Left lung (tissue), 10 donors: ENCODE measurements around the gene ZSCAN12. TPM values are rescaled to one million over a fixed set of nuclear protein-coding genes. Genes with fewer than 3 reads are reported as not detected.
A peak's percentile ranks its signal among the peaks of the same experiment; 100 is the strongest.
"Not testable (repeated sequence)": the region's sequence is repeated elsewhere in the genome, so short reads cannot be mapped to it uniquely, and the experiment has no call there.

Source experiments
- ATAC-seq: fragments of 200-7000 bp; cut with Tn5 transposase; one replicate; pipeline ENCODE4 v1.9.1; 2020; ENCODE audit warnings: moderate library complexity
- DNase-seq, 4 donors: peaks; one replicate each; pipeline ENCODE4 v3.0.0-alpha.2; 2013 to 2020
- H3K27ac ChIP-seq, 2 donors: fragments of 200-600 bp; sonication (generic) in 1 of 2; one replicate each; pipeline versions ENCODE4 v1.5.0 to v1.8.0; 2020 to 2021
- H3K27me3 ChIP-seq, 2 donors: fragments of 200-600 bp; sonication (generic) in 1 of 2; one replicate each; pipeline versions ENCODE4 v1.5.0 to v1.8.0; 2020 to 2021
- H3K36me3 ChIP-seq, 2 donors: fragments of 200-600 bp; sonication (generic) in 1 of 2; one replicate each; pipeline versions ENCODE4 v1.5.0 to v1.8.0; 2020 to 2021
- H3K4me1 ChIP-seq, 2 donors: fragments of 200-600 bp; one replicate each; pipeline ENCODE4 v1.8.0; 2021
- H3K4me3 ChIP-seq, 2 donors: fragments of 200-600 bp; sonication (generic) in 1 of 2; one replicate each; pipeline versions ENCODE4 v1.5.0 to v1.8.0; 2020 to 2021; ENCODE audit warnings: mild to moderate bottlenecking in 1 of 2
- H3K9me3 ChIP-seq, 2 donors: fragments of 200-600 bp; sonication (generic) in 1 of 2; one replicate each; pipeline versions ENCODE4 v1.5.0 to v1.8.0; 2020 to 2021
- CTCF ChIP-seq, 2 donors: fragments of 200-600 bp; sonication (generic) in 1 of 2; IDR thresholded peaks; one replicate each; pipeline versions ENCODE4 v1.5.0 to v1.8.0; 2021; ENCODE audit warnings: antibody characterized with exemption in 2 of 2
- intact Hi-C, 2 donors: fragments of 100-400 bp; cut with DNase I; formaldehyde crosslinking; loops; one replicate each; pipeline versions ENCODE4 v1.11.2 to v1.14.2; 2022
- polyA plus RNA-seq, 6 donors: library from polyadenylated mRNA; unstranded; fragments of 120-200 nt; gene quantifications; one replicate each; pipeline ENCODE4 v1.2.1, GENCODE V29; 2013; ENCODE audit not compliant: insufficient read length in 6 of 6
- total RNA-seq, 2 donors: library from RNA; stranded (reverse); fragmentation: NEBNext Ultra II Directional; extraction: Animal tissue kit (Norgen Biotek cat#: 25700); gene quantifications; one replicate each; pipeline ENCODE4 v1.2.1, GENCODE V29; 2021
- donor health status: DM: no; HTN: yes; CAD: no.
- donor health status: DM: no; HTN: no; CAD: no.

ZSCAN12 gene
- total and polyA plus RNA-seq, 8 donors = 5.2 to 20.1 (median 15.8) TPM

- H3K4me1 ChIP-seq = no peaks in the 10 kb centered on the region
- no peak for TF ChIP-seq CTCF (IDR thresholded peaks at IDR 0.05)
- H3K36me3 ChIP-seq = no peaks in the 10 kb centered on the region
- no peak overlapping the region for H3K27ac ChIP-seq
- ATAC-seq (no peak), DNase-seq (no peak)
- peaks cover 0 to 51% of the 10 kb centered on the region in 2 donors for H3K27me3 ChIP-seq
- intact Hi-C loops = no loop called here
- H3K4me3 ChIP-seq = no peak overlapping the region
- no peaks in the 10 kb centered on the region for H3K9me3 ChIP-seq
These were observed 8.7 kb upstream of the ZSCAN12 start for GRCh38 chr6:28408076-28408802.

DNA sequence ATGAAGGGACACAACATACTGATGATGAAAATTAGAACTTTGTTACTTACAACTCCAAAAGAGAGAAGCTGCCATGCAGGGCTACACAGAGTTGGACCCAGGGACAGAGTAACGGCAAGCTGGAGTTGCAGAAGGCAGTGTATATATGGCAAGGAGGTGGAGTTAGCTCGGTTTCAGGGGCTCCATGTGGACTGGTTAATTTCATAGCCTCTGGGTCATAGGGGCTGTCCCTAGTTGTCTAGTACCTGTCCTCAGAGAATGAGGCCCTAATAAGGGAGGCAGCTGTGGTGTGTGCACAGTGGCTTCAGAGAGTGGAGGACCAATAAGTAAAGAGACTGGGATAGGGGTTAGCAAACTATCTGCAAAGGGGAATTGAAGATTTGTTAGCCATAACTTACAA lies 7.9 kb upstream of the ZSCAN12 start:
- ATAC-seq (no peak), DNase-seq (no peak)
- Histone ChIP-seq H3K27ac (no peak overlapping the region), H3K4me1 (no peaks in the 10 kb centered on the region), H3K9me3 (no peaks in the 10 kb centered on the region), H3K36me3 (no peaks in the 10 kb centered on the region), H3K4me3 (no peak overlapping the region), H3K27me3 (peaks cover 0 to 56% of the 10 kb centered on the region in 2 donors)
- intact Hi-C loops = no loop called here
- TF ChIP-seq CTCF (IDR thresholded peaks at IDR 0.05) = no peak

DNA sequence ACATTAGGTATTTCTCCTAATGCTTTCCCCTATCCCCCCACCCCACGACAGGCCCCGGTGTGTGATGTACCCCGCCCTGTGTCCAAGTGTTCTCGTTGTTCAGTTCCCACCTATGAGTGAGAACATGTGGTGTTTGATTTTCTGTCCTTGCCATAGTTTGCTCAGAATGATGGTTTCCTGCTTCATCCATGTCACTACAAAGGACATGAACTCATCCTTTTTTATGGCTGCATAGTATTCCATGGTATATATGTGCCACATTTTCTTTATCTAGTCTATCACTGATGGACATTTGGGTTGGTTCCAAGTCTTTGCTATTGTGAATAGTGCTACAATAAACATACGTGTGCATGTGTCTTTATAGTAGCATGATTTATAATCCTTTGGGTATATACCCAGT lies 4.4 kb upstream of the ZSCAN12 start:
- H3K27me3 ChIP-seq = peaks cover 0 to 56% of the 10 kb centered on the region in 2 donors
- H3K36me3 ChIP-seq, DNase-seq, ATAC-seq, H3K4me3 ChIP-seq, H3K27ac ChIP-seq, intact Hi-C loops, H3K9me3 ChIP-seq: not testable (repeated sequence)
- H3K4me1 ChIP-seq = peaks cover 0 to 11% of the 10 kb centered on the region in 2 donors

DNA sequence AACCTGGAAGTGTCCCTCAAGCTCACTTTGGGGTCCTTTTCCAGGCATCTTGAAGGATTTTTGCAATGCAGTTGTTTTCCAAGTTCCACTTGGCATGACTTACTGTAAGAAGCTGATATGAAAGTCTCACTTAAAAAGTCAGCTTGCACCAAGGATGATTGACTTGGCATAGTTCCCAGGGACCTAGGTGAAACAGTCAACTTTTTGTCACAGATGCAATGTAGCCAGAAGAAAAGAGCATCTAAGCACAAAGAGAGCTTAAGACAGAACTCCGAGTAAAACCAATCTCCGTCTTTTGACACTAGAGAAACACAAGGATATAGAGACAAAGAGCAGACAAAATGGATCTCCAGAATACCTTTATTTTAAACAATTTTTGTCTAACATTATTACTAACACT lies 2.6 kb upstream of the ZSCAN12 start:
- no peak for TF ChIP-seq CTCF (IDR thresholded peaks at IDR 0.05)
- H3K27me3 ChIP-seq = peaks cover 0 to 48% of the 10 kb centered on the region in 2 donors
- no peak overlapping the region for H3K4me3 ChIP-seq
- no peak overlapping the region for H3K27ac ChIP-seq
- no peaks in the 10 kb centered on the region for H3K36me3 ChIP-seq
- ATAC-seq (no peak), DNase-seq (no peak)
- peaks cover 5 to 22% of the 10 kb centered on the region in 2 donors for H3K4me1 ChIP-seq
- H3K9me3 ChIP-seq = no peaks in the 10 kb centered on the region
- intact Hi-C loops = no loop called here

GRCh38 chr6:28401172-28401571 lies 1.6 kb upstream of the ZSCAN12 start:
- Histone ChIP-seq H3K36me3 (peaks cover 0 to 5% of the 10 kb centered on the region in 2 donors), H3K4me3 (no peak overlapping the region), H3K27ac (no peak overlapping the region), H3K4me1 (peaks cover 5 to 25% of the 10 kb centered on the region in 2 donors), H3K9me3 (no peaks in the 10 kb centered on the region), H3K27me3 (peaks cover 0 to 39% of the 10 kb centered on the region in 2 donors)
- ATAC-seq (no peak), DNase-seq (no peak)
- TF ChIP-seq CTCF (IDR thresholded peaks at IDR 0.05) = no peak
- intact Hi-C loops = no loop called here

- Histone ChIP-seq H3K27ac (peak overlapping the region; percentile 45 to 63), H3K4me1 (peaks cover 5 to 28% of the 10 kb centered on the region in 2 donors), H3K27me3 (peaks cover 0 to 28% of the 10 kb centered on the region in 2 donors), H3K36me3 (peaks cover 0 to 10% of the 10 kb centered on the region in 2 donors), H3K9me3 (no peaks in the 10 kb centered on the region), H3K4me3 (peak overlapping the region; percentile 79 to 83)
- no peak for ATAC-seq
- intact Hi-C loops = no loop called here
- no peak for TF ChIP-seq CTCF (IDR thresholded peaks at IDR 0.05)
- no peak for DNase-seq
These were observed 540 bp upstream of the ZSCAN12 start for GRCh38 chr6:28400122-28400451.
